Measurements from ENCODE around the gene ZNF554. TPM values are rescaled to one million over a fixed set of nuclear protein-coding genes. Genes with fewer than 3 reads are reported as not detected.

ZNF554 gene
- total RNA-seq, 2 donors from 2014 or later, result 0.89 to 2.9 TPM

DNA sequence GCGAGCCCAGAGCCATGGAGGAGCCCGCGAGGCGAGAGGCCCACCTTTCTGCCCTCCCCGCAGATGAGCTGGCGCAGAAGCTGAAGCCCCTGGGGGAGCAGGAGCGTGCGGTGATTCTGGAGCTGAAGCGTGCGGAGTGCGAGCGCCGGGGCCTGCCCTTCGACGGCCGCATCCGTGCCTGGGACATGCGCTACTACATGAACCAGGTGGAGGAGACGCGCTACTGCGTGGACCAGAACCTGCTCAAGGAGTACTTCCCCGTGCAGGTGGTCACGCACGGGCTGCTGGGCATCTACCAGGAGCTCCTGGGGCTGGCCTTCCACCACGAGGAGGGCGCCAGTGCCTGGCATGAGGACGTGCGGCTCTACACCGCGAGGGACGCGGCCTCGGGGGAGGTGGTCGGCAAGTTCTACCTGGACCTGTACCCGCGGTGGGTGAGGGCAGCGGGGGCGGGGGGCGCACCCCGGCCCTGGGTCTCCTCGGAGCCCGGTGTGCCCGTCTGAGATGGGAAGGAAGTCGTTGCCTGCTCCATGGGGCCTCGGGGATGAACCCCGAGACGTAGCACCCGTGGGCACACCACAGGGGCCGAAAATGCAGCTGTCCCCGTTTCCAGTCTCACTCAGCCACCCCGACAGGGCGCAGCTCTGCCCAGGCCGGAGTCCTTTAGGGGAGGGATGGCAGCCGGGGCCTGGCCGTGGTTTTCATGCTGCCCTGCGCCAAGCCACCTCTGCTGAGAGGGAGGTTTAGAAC is 12.1 kb upstream of the ZNF554 start:
- Mint-ChIP-seq H3K27me3 (no peaks in the 10 kb centered on the region), H3K27ac (no peak overlapping the region), H3K9me3 (no peaks in the 10 kb centered on the region), H3K36me3 (peaks cover 8% of the 10 kb centered on the region), H3K4me1 (ENCODE audit: low read depth in 2 of 2) (peaks cover 4 to 13% of the 10 kb centered on the region in 2 donors), H3K4me3 (no peak overlapping the region)
- DNase-seq (ENCODE audit: low spot score) (peak; percentile 59), ATAC-seq (no peak)

- no peak overlapping the region for H3K4me3 Mint-ChIP-seq
- DNase-seq (ENCODE audit: low spot score) (peak; percentile 58), ATAC-seq (no peak)
- H3K27me3 Mint-ChIP-seq, result no peaks in the 10 kb centered on the region
- peaks cover 0 to 9% of the 10 kb centered on the region in 2 donors for H3K4me1 Mint-ChIP-seq (ENCODE audit: low read depth in 2 of 2)
- H3K27ac Mint-ChIP-seq, result no peak overlapping the region
- peaks cover 4% of the 10 kb centered on the region for H3K36me3 Mint-ChIP-seq
- H3K9me3 Mint-ChIP-seq, result no peaks in the 10 kb centered on the region
Measured at GRCh38 chr19:2808129-2808941, 11.3 kb upstream of the ZNF554 start.

GRCh38 chr19:2809387-2810140 is 10.1 kb upstream of the ZNF554 start:
- H3K9me3 Mint-ChIP-seq, result no peaks in the 10 kb centered on the region
- H3K36me3 Mint-ChIP-seq, result peaks cover 4% of the 10 kb centered on the region
- peaks cover 0 to 4% of the 10 kb centered on the region in 2 donors for H3K4me1 Mint-ChIP-seq (ENCODE audit: low read depth in 2 of 2)
- ATAC-seq, result no peak
- H3K27me3 Mint-ChIP-seq, result no peaks in the 10 kb centered on the region
- peak; percentile 54 for DNase-seq (ENCODE audit: low spot score)
- no peak overlapping the region for H3K4me3 Mint-ChIP-seq
- no peak overlapping the region for H3K27ac Mint-ChIP-seq

- DNase-seq (ENCODE audit: low spot score), result peak; percentile 54
- Mint-ChIP-seq H3K36me3 (peaks cover 4% of the 10 kb centered on the region), H3K4me1 (ENCODE audit: low read depth in 2 of 2) (peaks cover 0 to 2% of the 10 kb centered on the region in 2 donors), H3K27me3 (no peaks in the 10 kb centered on the region), H3K27ac (no peak overlapping the region), H3K4me3 (no peak overlapping the region), H3K9me3 (no peaks in the 10 kb centered on the region)
- ATAC-seq, result no peak
Measured at GRCh38 chr19:2810141-2811091, 9.3 kb upstream of the ZNF554 start.

DNA sequence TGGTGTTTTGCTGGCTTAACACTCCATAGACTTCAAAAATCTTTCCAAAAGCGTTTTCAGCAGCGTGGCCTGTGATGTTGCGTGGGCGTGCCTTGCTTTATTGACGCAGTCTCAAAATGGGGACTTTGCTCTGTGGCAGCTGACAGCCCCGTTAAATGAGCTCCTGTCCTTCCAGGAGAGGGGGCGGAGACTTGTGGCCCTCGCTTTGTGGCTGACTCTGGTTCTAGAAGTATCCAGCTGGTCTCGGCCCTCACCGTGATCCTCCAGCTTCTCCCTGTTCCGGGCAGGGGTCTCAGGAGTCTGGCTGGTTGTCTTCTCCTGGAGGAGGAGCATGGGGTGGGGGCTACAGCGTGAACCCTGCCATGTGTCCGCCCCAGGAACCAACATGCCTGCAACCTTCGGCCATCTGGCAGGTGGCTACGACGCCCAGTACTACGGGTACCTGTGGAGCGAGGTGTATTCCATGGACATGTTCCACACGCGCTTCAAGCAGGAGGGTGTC is 8.4 kb upstream of the ZNF554 start:
- ATAC-seq, result no peak
- H3K36me3 Mint-ChIP-seq, result peaks cover 4% of the 10 kb centered on the region
- no peaks in the 10 kb centered on the region for H3K27me3 Mint-ChIP-seq
- DNase-seq (ENCODE audit: low spot score), result no peak
- H3K4me3 Mint-ChIP-seq, result no peak overlapping the region
- no peak overlapping the region for H3K27ac Mint-ChIP-seq
- no peaks in the 10 kb centered on the region for H3K9me3 Mint-ChIP-seq
- no peaks in the 10 kb centered on the region for H3K4me1 Mint-ChIP-seq (ENCODE audit: low read depth in 2 of 2)

- Mint-ChIP-seq H3K27ac (no peak overlapping the region), H3K9me3 (no peaks in the 10 kb centered on the region), H3K4me3 (no peak overlapping the region), H3K27me3 (no peaks in the 10 kb centered on the region), H3K4me1 (ENCODE audit: low read depth in 2 of 2) (no peaks in the 10 kb centered on the region), H3K36me3 (peaks cover 4% of the 10 kb centered on the region)
- DNase-seq (ENCODE audit: low spot score), result no peak
- ATAC-seq, result no peak
Measured at GRCh38 chr19:2811735-2812413, 7.8 kb upstream of the ZNF554 start.

- Mint-ChIP-seq H3K9me3 (no peaks in the 10 kb centered on the region), H3K36me3 (peaks cover 4% of the 10 kb centered on the region)
Measured at GRCh38 chr19:2812414-2813234, 7.0 kb upstream of the ZNF554 start.

GRCh38 chr19:2813235-2814160 is 6.2 kb upstream of the ZNF554 start:
- DNase-seq (ENCODE audit: low spot score) (no peak), ATAC-seq (no peak)
- Mint-ChIP-seq H3K27ac (no peak overlapping the region), H3K4me3 (no peak overlapping the region), H3K9me3 (no peaks in the 10 kb centered on the region), H3K36me3 (peaks cover 4% of the 10 kb centered on the region), H3K27me3 (peaks cover 0 to 4% of the 10 kb centered on the region in 2 donors), H3K4me1 (ENCODE audit: low read depth in 2 of 2) (peaks cover 0 to 4% of the 10 kb centered on the region in 2 donors)

More at GRCh38 chr19:2812414-2813234, 7.0 kb upstream of the ZNF554 start:
- Mint-ChIP-seq H3K27me3 (peaks cover 0 to 4% of the 10 kb centered on the region in 2 donors), H3K4me3 (no peak overlapping the region), H3K27ac (no peak overlapping the region), H3K4me1 (ENCODE audit: low read depth in 2 of 2) (peaks cover 0 to 4% of the 10 kb centered on the region in 2 donors)
- no peak for ATAC-seq
- DNase-seq (ENCODE audit: low spot score), result no peak

- ATAC-seq (no peak), DNase-seq (ENCODE audit: low spot score) (no peak)
- no peaks in the 10 kb centered on the region for H3K36me3 Mint-ChIP-seq
- H3K4me3 Mint-ChIP-seq, result no peak overlapping the region
- H3K27ac Mint-ChIP-seq, result no peak overlapping the region
- no peaks in the 10 kb centered on the region for H3K9me3 Mint-ChIP-seq
- H3K4me1 Mint-ChIP-seq (ENCODE audit: low read depth in 2 of 2), result peaks cover 0 to 4% of the 10 kb centered on the region in 2 donors
- peaks cover 0 to 4% of the 10 kb centered on the region in 2 donors for H3K27me3 Mint-ChIP-seq
Measured at GRCh38 chr19:2814426-2814825, 5.2 kb upstream of the ZNF554 start.

DNA sequence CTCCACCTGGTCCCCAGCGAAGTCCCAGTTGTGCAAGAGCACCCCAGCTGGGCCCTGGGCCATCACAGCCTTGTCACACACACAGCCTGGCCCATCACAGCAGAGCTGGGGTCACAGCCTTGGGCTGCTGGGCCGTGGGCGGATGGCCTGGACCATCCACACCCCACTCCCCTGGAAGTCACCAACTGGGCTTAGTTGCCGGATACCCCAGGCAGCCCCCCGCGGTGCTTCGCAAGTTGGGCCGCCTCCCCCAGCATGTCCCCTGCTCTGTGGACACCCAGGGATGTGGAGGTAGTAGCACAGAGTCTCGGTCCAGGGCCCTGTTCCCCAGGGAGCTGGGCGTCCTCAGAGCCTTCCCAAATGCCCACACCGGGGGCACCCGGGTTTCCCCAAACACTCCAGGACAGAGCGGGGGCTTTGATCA is 4.5 kb upstream of the ZNF554 start:
- no peak for ATAC-seq
- H3K4me3 Mint-ChIP-seq, result no peak overlapping the region
- peaks cover 0 to 4% of the 10 kb centered on the region in 2 donors for H3K4me1 Mint-ChIP-seq (ENCODE audit: low read depth in 2 of 2)
- DNase-seq (ENCODE audit: low spot score), result no peak
- no peaks in the 10 kb centered on the region for H3K9me3 Mint-ChIP-seq
- H3K27ac Mint-ChIP-seq, result no peak overlapping the region
- peaks cover 0 to 4% of the 10 kb centered on the region in 2 donors for H3K27me3 Mint-ChIP-seq
- no peaks in the 10 kb centered on the region for H3K36me3 Mint-ChIP-seq

DNA sequence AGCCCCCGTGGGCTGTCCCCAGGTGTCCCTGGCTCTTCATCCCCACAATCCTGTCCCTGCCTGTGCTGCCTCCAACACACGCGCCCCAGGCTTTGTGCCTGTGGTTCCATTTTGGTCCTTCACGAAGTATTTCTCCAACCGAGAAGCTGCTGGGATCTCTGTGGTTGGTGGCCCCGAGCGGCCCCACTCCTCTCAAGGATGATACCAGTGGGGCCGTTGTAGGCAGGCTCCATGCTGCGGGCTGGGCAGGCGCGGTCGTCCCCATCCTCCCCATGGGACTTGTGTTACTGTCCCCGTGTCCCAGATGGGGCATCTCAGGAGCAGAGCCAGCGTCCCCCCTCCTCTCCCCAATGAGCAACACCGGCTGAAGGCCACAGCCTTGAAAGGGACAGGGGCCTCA is 3.7 kb upstream of the ZNF554 start:
- ATAC-seq (no peak), DNase-seq (ENCODE audit: low spot score) (no peak)
- H3K4me1 Mint-ChIP-seq (ENCODE audit: low read depth in 2 of 2), result peaks cover 0 to 4% of the 10 kb centered on the region in 2 donors
- H3K9me3 Mint-ChIP-seq, result no peaks in the 10 kb centered on the region
- H3K36me3 Mint-ChIP-seq, result no peaks in the 10 kb centered on the region
- peaks cover 0 to 4% of the 10 kb centered on the region in 2 donors for H3K27me3 Mint-ChIP-seq
- H3K4me3 Mint-ChIP-seq, result no peak overlapping the region
- no peak overlapping the region for H3K27ac Mint-ChIP-seq

Data from natural killer cell treated with Interleukin-12 subunit alpha and Interleukin-12 subunit beta and Interleukin-15 and Interleukin-18, amount 100 ng/mL, for 72 hours (primary cell).